Spinal cord (tissue), 10 donors: Measurements from ENCODE around the gene SGMS1. TPM values are rescaled to one million over a fixed set of nuclear protein-coding genes. Genes with fewer than 3 reads are reported as not detected.
A peak's percentile ranks its signal among the peaks of the same experiment; 100 is the strongest.
"Not testable (repeated sequence)": the region's sequence is repeated elsewhere in the genome, so short reads cannot be mapped to it uniquely, and the experiment has no call there.

Experiments used
- DNase-seq, 6 donors: peaks; one replicate each; pipeline versions ENCODE4 v3.0.0 to v3.0.0-alpha.2; 2013 to 2015; ENCODE audit warnings: low spot score in 6 of 6, low read depth in 4 of 6
- H3K27ac ChIP-seq: one replicate; pipeline ENCODE4 v1.5.1; 2013; ENCODE audit warnings: low read depth, low read length, control low read depth
- H3K27me3 ChIP-seq: one replicate; pipeline ENCODE4 v1.6.1; 2013; ENCODE audit warnings: low read length; ENCODE audit not compliant: control insufficient read depth, insufficient read depth
- H3K36me3 ChIP-seq: one replicate; pipeline ENCODE4 v1.6.1; 2013; ENCODE audit warnings: low read length; ENCODE audit not compliant: control insufficient read depth, insufficient read depth
- H3K4me1 ChIP-seq: one replicate; pipeline ENCODE4 v1.6.1; 2013; ENCODE audit warnings: low read length; ENCODE audit not compliant: control insufficient read depth, insufficient read depth
- H3K4me3 ChIP-seq: one replicate; pipeline ENCODE4 v1.5.1; 2013; ENCODE audit warnings: low read depth, low read length, control low read depth
- H3K9me3 ChIP-seq: one replicate; pipeline ENCODE4 v1.6.1; 2013; ENCODE audit warnings: low read length; ENCODE audit not compliant: control insufficient read depth, insufficient read depth
- WGBS: methylation state at CpG from one replicate; pipeline ENCODE4 v1.1.5; 2013; ENCODE audit warnings: missing lambda C conversion rate; ENCODE audit not compliant: insufficient coverage; 5-methylcytosine and 5-hydroxymethylcytosine counted together
- long read RNA-seq, 4 donors: transcript quantifications; one replicate each; lab custom pipeline, GENCODE V29; 2026
- polyA plus RNA-seq, 2 donors: library from polyadenylated mRNA; unstranded; fragments of 120-200 nt; gene quantifications; one replicate each; pipeline ENCODE4 v1.2.1, GENCODE V29; 2013; ENCODE audit not compliant: insufficient read length in 2 of 2
- total RNA-seq, 2 donors: library from RNA; depleted of rRNA in 1 of 2; stranded (reverse); fragments of 120-200 nt in 1 of 2; fragments of >200 nt in 1 of 2; gene quantifications; one replicate each; pipeline versions ENCODE4 v1.2.3 to v1.2.4, GENCODE V29; 2013 to 2014
- donor health status: healthy.

Gene SGMS1
- total RNA-seq (10 to 100 TPM; 56.1 to 57.2 TPM), polyA plus RNA-seq (10 to 100 TPM; 24.5 to 25.0 TPM)
- long read RNA-seq, donor 1, transcript SGMS1-202 (11 exons, 3,744 nt), result major isoform, 5 of 6 reads
- long read RNA-seq, donor 1, partial matches to known transcripts, result 0 of 6 reads
- long read RNA-seq, donor 1, other reads (novel, unspliced or antisense), result 0 of 6 reads
- long read RNA-seq, donor 2, partial matches to known transcripts, result 0 of 3 reads
- long read RNA-seq, donor 2, other reads (novel, unspliced or antisense), result 0 of 3 reads
- long read RNA-seq, donor 3, partial matches to known transcripts, result 0 of 2 reads
- long read RNA-seq, donor 3, other reads (novel, unspliced or antisense), result 0 of 2 reads
- long read RNA-seq, donor 4, transcript SGMS1-202 (11 exons, 3,744 nt), result major isoform, 5 of 13 reads
- long read RNA-seq, donor 4, partial matches to known transcripts, result 5 of 13 reads
- long read RNA-seq, donor 4, other reads (novel, unspliced or antisense), result 0 of 13 reads

GRCh38 chr10:50623663-50624412 lies at the start of gene SGMS1:
SGMS1 (minus strand) TSS chr10:50623956; CDS start chr10:50344114, 279,842 bp downstream.
- peak; percentile 76 to 96 (median 84) for DNase-seq
- H3K36me3 ChIP-seq, result no peaks in the 10 kb centered on the region
- no peaks in the 10 kb centered on the region for H3K9me3 ChIP-seq
- peaks cover 14% of the 10 kb centered on the region for H3K4me1 ChIP-seq
- H3K27ac ChIP-seq, result peak within 1 kb of the TSS; percentile 98
- WGBS, result 0% methylated on average over 74 of the region's 74 CpGs
- no peaks in the 10 kb centered on the region for H3K27me3 ChIP-seq
- peak within 1 kb of the TSS; percentile 72 for H3K4me3 ChIP-seq

DNA sequence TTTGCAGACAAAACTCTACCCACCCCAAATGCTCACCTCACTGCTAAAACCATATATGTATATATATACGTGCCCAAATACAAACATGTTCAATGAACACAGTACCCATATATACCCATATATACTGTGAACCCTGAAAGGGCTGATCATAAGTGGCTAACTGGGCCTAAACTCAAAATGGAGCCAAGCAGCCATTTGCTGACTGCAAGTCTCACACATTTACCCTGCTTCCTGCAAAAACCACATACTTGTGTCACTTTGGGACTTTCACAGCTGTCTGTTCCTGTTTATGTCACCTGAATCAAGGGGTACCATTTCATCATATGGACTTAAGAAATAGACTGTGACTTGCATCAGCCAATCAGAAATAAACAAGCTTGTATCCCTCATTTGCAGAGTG lies 48.4 kb upstream of the SGMS1 start:
- not testable (repeated sequence) for H3K36me3 ChIP-seq, H3K4me1 ChIP-seq, H3K27me3 ChIP-seq, H3K27ac ChIP-seq, DNase-seq, H3K9me3 ChIP-seq, H3K4me3 ChIP-seq
- no CpG with 5 or more reads among the region's 1 CpG for WGBS

DNA sequence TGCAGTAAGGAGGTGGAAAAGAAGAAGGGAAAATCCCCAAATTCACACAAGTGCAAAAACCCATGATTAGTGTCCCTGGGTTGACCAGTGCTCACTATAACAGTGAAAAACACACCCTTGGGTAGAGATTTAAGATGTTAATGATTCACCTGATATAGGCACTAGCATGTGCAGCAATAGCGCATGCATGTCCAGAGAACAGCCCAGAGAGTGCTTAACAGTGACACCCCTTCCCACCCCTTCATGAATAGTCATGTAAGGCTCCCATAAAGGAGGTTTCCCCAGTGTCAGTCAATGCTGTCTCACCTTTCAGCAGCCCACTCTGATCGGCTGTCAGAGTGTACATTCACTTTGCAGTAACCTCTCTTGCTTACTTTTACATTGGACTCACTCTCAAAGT lies 47.9 kb upstream of the SGMS1 start:
- not testable (repeated sequence) for H3K4me1 ChIP-seq, H3K9me3 ChIP-seq, DNase-seq, H3K27me3 ChIP-seq, H3K36me3 ChIP-seq, H3K27ac ChIP-seq, H3K4me3 ChIP-seq
- WGBS, result 89% methylated on average over 2 of the region's 2 CpGs

- H3K36me3 ChIP-seq, H3K4me1 ChIP-seq, DNase-seq, H3K4me3 ChIP-seq, H3K27ac ChIP-seq, H3K9me3 ChIP-seq, H3K27me3 ChIP-seq: not testable (repeated sequence)
- WGBS, result 94% methylated on average over 2 of the region's 6 CpGs
Observed at GRCh38 chr10:50669957-50670356, 46.2 kb upstream of the SGMS1 start.

DNA sequence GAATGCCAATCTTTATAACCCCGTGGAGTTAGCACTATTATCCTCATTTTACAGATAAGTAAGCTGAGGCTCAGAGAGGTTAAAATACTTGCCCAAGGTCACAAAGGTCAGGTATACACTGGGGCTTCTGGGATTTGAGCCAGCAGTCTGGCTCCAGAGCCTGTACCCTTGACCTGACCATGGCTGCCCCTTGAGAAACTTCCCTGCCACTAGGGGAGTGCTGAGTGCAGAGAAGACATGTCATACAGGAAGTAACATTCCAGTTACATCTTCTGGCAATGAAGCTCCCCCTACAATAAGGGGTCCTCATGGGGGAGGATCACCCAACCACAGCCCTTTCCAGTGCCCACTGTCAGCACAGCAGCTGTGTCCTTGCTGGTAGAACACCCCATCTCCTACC lies 43.6 kb upstream of the SGMS1 start:
- DNase-seq, H3K27me3 ChIP-seq, H3K4me3 ChIP-seq, H3K36me3 ChIP-seq, H3K9me3 ChIP-seq, H3K27ac ChIP-seq, H3K4me1 ChIP-seq: not testable (repeated sequence)
- no CpG with 5 or more reads among the region's 1 CpG for WGBS

GRCh38 chr10:50662420-50662819 lies 38.7 kb upstream of the SGMS1 start:
- not testable (repeated sequence) for H3K27ac ChIP-seq, H3K4me3 ChIP-seq, H3K9me3 ChIP-seq, DNase-seq, H3K27me3 ChIP-seq, H3K36me3 ChIP-seq, H3K4me1 ChIP-seq
- WGBS, result no CpG with 5 or more reads among the region's 5 CpGs

GRCh38 chr10:50661563-50661962 lies 37.8 kb upstream of the SGMS1 start:
- not testable (repeated sequence) for H3K4me3 ChIP-seq, DNase-seq, H3K4me1 ChIP-seq, H3K27me3 ChIP-seq, H3K9me3 ChIP-seq, H3K36me3 ChIP-seq, H3K27ac ChIP-seq
- WGBS, result 94% methylated on average over 3 of the region's 4 CpGs

DNA sequence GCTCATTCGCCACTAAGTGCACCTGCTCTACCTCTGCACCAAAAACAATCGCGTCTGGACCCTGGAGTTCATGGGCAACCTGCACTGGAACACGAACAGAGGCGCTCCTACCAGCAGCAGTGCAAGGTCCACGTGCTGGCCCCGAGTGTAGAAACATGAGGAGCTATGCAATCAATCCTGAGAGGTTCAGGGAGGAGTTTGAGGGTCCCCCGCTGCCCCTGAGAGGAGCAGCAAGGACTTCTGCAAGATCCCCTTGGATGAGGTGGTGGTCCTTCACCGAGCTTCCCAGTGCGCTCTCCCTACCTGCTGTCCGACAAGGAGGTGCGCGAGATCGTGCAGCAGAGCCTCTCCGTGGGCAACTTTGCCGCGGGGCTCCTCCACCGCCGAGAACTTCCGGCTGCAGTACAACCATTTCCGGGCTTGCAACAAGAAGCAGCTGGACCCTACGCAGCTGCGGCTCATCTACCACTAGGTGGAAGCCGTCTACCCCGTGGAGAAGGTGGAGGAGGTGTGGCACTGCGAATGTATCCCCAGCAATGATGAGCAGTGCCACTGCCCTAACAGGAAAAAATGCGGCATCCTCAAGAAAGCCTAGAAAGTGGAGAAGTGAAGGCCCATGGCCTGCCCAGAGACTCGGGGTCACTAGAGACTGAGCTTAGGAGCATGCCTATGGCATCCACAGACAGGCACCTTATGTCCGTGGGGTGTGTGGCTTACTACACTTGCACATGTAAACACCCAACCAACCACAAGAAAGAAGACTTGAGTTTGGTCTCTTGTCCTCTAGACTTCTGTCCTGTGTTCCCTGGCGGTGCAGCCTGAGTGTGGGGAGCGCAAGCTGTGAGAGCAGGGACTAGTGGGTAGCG lies 36.3 kb upstream of the SGMS1 start:
- H3K36me3 ChIP-seq, H3K9me3 ChIP-seq, H3K4me1 ChIP-seq, H3K27me3 ChIP-seq, H3K27ac ChIP-seq: not testable (repeated sequence)
- DNase-seq, result peak in 1 of 6 donors; percentile 52
- H3K4me3 ChIP-seq, result peak overlapping the region; percentile 36
- 52% methylated on average over 29 of the region's 32 CpGs for WGBS

DNA sequence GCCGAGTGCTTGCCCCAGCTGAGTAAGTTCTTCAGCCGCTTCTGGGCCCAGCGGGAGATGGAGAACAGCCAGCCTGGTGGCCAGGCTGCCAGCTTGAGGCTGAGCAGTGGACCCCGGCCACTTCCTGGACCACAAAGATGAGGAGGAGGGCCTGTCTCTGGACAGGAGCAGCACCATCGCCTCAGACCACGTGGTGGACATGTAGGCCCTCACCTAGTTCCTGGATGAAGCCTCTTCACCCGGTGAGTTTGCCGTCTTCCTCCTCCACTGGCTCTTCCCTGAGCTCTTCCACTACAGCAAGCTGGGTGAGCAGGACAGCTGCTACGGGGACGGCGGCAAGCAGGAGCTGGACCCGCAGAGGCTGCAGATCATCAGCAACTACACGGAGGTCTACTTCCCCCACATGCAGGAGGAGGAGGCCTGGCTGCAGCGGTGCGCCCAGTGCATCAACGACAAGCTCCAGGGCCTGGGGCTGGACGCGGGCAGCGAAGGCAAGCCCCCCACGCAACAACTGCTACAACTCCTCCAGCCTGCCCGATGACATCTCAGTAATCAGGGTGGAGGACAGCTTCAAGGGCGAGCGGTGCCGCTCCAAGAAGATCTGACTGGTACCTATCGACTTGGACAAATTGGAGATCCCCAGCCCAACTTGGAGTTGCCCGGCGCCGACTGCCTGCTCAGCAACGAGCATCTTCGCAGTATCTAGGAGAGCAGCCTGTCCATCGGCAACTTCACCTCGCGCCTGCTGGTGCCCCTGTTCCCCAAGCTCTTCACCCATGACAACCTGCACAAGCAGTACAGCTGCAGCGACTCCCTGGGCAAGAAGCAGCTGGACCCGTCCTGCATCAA lies 35.5 kb upstream of the SGMS1 start:
- WGBS, result 89% methylated on average over 33 of the region's 35 CpGs
- not testable (repeated sequence) for H3K27me3 ChIP-seq
- H3K4me3 ChIP-seq, result peak overlapping the region; percentile 36

More for the DNA sequence above, 35.5 kb upstream of the SGMS1 start:
- H3K36me3 ChIP-seq, H3K27ac ChIP-seq, DNase-seq, H3K9me3 ChIP-seq, H3K4me1 ChIP-seq: not testable (repeated sequence)
